Breast epithelium (tissue), 3 donors: Measurements from ENCODE around the gene FER.

Source experiments
- CTCF ChIP-seq, 3 donors: fragments of 450-650 bp; IDR thresholded peaks; one replicate each; pipeline ENCODE4 v1.5.1; 2016 to 2017; ENCODE audit warnings: antibody characterized with exemption in 3 of 3, mild to moderate bottlenecking in 3 of 3, moderate library complexity in 3 of 3
- POLR2A ChIP-seq: fragments of 450-650 bp; IDR thresholded peaks from one replicate; pipeline ENCODE4 v1.6.1; 2016; ENCODE audit warnings: antibody characterized with exemption, mild to moderate bottlenecking, moderate library complexity

DNA sequence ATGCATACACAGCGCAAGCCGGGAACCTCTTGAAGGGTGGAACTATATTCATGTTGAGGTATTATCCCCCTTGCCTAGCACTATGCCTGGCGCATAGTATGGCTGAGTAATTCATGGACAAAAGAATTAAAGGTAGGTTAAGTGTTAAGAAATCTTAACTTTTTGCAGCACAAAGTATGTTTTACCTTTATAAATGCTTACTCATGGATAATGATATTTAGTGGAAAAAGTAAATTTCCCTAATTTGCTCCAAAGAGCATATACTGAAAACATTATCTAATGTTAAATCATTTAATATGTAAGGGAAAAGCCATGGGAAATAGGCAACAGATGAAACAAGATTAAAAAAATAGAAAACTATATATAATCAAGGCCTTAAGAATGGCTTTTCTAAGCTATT, 365.9 kb downstream of the FER start:
- TF ChIP-seq POLR2A, result no peak
- TF ChIP-seq CTCF (IDR thresholded peaks at IDR 0.05), result no peak
